Measurements from ENCODE around the gene CFAP20.

The CFAP20 gene
- 70.3 to 115 (median 71.8) reads per million in 3 donors for total RNA-seq

DNA sequence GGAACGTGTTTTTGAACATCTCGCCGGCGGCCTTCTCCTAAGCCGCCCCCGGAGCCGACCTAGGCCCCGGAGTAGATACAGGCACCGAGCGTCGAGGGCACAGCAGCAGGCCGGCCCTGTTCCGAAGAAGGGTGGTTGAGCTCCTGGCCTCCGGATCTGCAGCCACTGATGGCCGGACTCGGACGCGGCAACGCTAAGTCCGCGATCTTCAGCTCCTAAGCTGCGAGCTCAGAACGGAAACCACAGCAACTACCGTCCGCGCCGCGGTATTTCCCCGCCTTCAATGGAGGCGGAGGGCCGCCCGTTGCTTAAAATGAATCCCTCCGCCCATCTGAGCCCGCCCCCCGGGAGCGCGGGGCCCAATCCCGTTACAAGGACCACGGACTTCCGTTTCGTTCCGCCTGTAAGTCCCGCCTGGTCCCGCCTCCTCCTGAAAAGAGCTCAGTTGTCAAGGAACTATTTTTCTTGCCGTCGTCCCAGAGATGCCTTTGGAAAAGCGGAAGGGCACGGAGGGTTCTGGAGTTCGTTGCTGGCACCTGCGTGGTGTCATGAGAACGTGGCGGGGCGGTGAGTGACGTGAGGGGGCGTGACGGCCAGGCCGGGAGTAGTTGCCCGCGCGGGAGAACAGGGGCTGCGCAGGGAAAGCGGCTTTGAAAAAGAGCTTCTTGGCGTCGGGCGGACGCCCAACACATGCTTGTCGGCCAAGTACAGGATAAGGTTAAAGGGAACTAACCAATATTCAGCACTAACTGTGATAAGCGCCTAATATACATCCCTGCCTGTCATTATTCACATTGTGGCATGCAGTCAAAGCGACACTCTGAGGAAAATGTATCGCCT lies at the start of gene CFAP20:
CFAP20 (minus strand) TSS at position 285 of the 840 bp plus-strand sequence; CDS start at position 19, 266 bp downstream.
- H3K36me3 ChIP-seq (ENCODE audit: control insufficient read depth, insufficient read depth, low read length), result no peaks in the 10 kb centered on the region
- H3K27ac ChIP-seq (ENCODE audit: insufficient read depth, low read length, poor library complexity, severe bottlenecking), result peak within 1 kb of the TSS; percentile 93
- DNase-seq, result peak; percentile 90 to 94 (median 92)
- peak within 1 kb of the TSS; percentile 89 for H3K4me3 ChIP-seq (ENCODE audit: insufficient read depth, low read depth, low read length, poor library complexity, severe bottlenecking)
- peaks cover 18% of the 10 kb centered on the region for H3K4me1 ChIP-seq (ENCODE audit: control insufficient read depth, insufficient read depth, low read length, poor library complexity, severe bottlenecking)
- H3K9me3 ChIP-seq (ENCODE audit: control insufficient read depth, low read length), result no peaks in the 10 kb centered on the region
- no peaks in the 10 kb centered on the region for H3K27me3 ChIP-seq (replicated peaks; ENCODE audit: control insufficient read depth, insufficient read depth, low read length, poor library complexity, severe bottlenecking)

DNA sequence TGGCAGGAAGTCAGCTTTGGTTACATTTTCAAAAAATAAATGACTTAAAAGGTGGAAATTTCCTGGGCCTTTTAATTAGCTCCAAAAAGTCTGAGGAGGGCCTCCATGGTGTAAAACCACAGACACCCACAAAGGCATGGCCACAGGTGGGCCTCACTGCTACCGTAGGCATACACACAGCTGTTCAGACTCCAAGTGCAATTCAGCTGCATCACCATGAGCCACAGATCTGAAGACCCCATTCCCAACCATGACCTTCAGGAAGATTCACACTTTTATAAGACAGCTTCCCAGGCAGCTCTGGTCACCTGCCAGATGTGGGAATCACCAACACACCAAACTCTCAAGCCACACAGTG lies 48.2 kb upstream of the CFAP20 start:
- H3K9me3 ChIP-seq (ENCODE audit: control insufficient read depth, low read length), result no peaks in the 10 kb centered on the region
- peaks cover 11% of the 10 kb centered on the region for H3K4me1 ChIP-seq (ENCODE audit: control insufficient read depth, insufficient read depth, low read length, poor library complexity, severe bottlenecking)
- peak overlapping the region; percentile 32 for H3K27ac ChIP-seq (ENCODE audit: insufficient read depth, low read length, poor library complexity, severe bottlenecking)
- H3K27me3 ChIP-seq (replicated peaks; ENCODE audit: control insufficient read depth, insufficient read depth, low read length, poor library complexity, severe bottlenecking), result no peaks in the 10 kb centered on the region
- no peak overlapping the region for H3K4me3 ChIP-seq (ENCODE audit: insufficient read depth, low read depth, low read length, poor library complexity, severe bottlenecking)
- DNase-seq, result no peak
- peaks cover 17% of the 10 kb centered on the region for H3K36me3 ChIP-seq (ENCODE audit: control insufficient read depth, insufficient read depth, low read length)

DNA sequence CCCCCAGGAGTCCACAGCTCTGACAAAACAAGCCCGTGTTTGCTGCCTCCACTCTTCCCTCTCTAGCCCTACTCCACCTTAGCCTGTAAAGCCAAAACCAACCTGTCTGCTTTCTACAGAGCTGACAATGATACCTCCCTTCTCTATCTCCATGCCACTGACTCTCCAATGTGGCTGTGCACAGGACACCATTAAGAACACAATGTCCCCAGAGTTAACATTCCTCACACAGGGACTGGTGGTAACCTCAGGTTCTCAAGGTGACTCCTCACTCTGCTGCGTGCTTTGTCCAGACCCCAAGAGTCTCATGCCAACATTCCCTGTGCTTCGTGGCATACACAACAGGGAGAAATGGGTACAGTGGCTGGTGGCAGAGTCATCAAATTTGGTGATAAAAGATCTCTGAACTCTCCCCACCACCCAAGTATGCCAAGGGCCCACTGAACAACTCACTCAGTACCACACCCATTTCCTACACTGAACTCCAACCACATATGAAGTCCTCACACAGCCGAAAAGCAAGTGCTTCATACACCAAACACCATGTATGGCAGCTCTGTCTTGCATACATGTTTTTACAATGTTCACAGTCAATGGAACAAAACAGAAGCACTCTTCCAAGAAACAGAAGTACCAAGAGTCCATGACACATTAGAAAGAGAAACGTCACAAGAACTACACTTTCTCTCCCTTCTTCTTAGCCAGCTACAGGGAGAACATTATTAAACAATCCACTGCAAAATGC lies 47.6 kb upstream of the CFAP20 start:
- Histone ChIP-seq H3K27me3 (replicated peaks; ENCODE audit: control insufficient read depth, insufficient read depth, low read length, poor library complexity, severe bottlenecking) (no peaks in the 10 kb centered on the region), H3K9me3 (ENCODE audit: control insufficient read depth, low read length) (no peaks in the 10 kb centered on the region), H3K36me3 (ENCODE audit: control insufficient read depth, insufficient read depth, low read length) (peaks cover 17% of the 10 kb centered on the region), H3K4me3 (ENCODE audit: insufficient read depth, low read depth, low read length, poor library complexity, severe bottlenecking) (no peak overlapping the region), H3K27ac (ENCODE audit: insufficient read depth, low read length, poor library complexity, severe bottlenecking) (peak overlapping the region; percentile 32), H3K4me1 (ENCODE audit: control insufficient read depth, insufficient read depth, low read length, poor library complexity, severe bottlenecking) (peaks cover 11% of the 10 kb centered on the region)
- DNase-seq, result no peak

DNA sequence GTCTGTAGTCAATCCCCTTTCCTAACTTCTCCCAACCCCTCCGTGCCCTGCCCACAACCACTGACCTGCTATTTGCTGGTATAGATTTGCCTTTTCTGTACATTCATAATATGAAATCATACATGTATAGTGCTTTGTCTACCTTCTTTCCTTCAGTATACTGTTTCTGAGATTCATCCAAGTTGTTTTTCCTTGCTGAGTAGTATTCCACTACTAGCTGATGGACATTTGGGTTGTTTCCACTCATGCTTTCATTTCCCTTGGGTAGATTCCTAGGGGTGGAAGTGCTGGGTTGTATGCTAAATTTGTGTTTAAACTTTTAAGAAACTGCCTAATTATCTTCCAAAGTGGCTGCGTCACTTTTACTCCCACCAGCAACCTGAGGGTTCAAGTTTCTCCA lies 41.0 kb upstream of the CFAP20 start:
- Histone ChIP-seq H3K27me3 (replicated peaks; ENCODE audit: control insufficient read depth, insufficient read depth, low read length, poor library complexity, severe bottlenecking) (no peaks in the 10 kb centered on the region), H3K9me3 (ENCODE audit: control insufficient read depth, low read length) (no peaks in the 10 kb centered on the region), H3K36me3 (ENCODE audit: control insufficient read depth, insufficient read depth, low read length) (peaks cover 54% of the 10 kb centered on the region), H3K4me3 (ENCODE audit: insufficient read depth, low read depth, low read length, poor library complexity, severe bottlenecking) (no peak overlapping the region), H3K27ac (ENCODE audit: insufficient read depth, low read length, poor library complexity, severe bottlenecking) (no peak overlapping the region), H3K4me1 (ENCODE audit: control insufficient read depth, insufficient read depth, low read length, poor library complexity, severe bottlenecking) (no peaks in the 10 kb centered on the region)
- DNase-seq, result no peak

DNA sequence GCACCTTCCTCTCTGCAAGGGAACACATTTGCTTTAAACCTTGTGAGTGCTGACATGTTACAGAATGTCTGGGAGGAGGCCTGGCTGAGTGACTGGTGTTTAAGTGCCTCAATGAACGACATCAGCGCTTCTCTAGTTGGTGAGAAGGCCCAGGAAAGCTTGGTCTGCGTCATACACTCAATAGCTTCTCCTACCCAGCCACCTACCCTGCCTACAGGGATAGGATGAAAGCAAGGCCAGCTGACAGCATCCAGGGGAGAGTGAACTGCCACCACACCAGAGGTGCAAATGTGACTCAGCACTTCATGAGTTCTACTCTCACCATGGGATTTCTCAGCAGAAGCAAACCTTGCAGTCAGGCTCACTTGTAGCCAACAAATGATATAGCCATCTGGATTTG lies 31.7 kb upstream of the CFAP20 start:
- Histone ChIP-seq H3K36me3 (ENCODE audit: control insufficient read depth, insufficient read depth, low read length) (peaks cover 55% of the 10 kb centered on the region), H3K27me3 (replicated peaks; ENCODE audit: control insufficient read depth, insufficient read depth, low read length, poor library complexity, severe bottlenecking) (no peaks in the 10 kb centered on the region), H3K4me3 (ENCODE audit: insufficient read depth, low read depth, low read length, poor library complexity, severe bottlenecking) (no peak overlapping the region), H3K9me3 (ENCODE audit: control insufficient read depth, low read length) (no peaks in the 10 kb centered on the region), H3K27ac (ENCODE audit: insufficient read depth, low read length, poor library complexity, severe bottlenecking) (no peak overlapping the region), H3K4me1 (ENCODE audit: control insufficient read depth, insufficient read depth, low read length, poor library complexity, severe bottlenecking) (no peaks in the 10 kb centered on the region)
- DNase-seq, result no peak

DNA sequence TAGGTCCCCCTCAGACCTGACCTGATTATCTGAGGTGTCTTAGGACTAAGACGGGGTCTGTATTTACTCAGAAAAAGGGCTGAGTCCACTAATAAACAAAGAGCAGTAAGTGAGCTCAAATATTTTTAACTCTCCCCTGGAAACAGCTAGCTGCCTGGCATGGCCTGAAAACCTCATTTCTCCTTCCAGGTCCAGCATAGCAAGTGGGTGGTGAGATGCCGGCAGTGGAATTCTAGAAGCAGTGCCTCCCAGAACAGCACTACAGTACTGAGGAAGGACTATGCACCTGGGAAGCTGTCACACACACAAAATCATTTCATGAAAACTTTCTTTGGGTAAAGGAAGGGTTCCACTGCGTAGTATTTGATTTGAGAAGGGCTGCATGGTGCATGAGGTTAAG lies 29.5 kb upstream of the CFAP20 start:
- Histone ChIP-seq H3K4me1 (ENCODE audit: control insufficient read depth, insufficient read depth, low read length, poor library complexity, severe bottlenecking) (no peaks in the 10 kb centered on the region), H3K27me3 (replicated peaks; ENCODE audit: control insufficient read depth, insufficient read depth, low read length, poor library complexity, severe bottlenecking) (no peaks in the 10 kb centered on the region), H3K27ac (ENCODE audit: insufficient read depth, low read length, poor library complexity, severe bottlenecking) (no peak overlapping the region), H3K36me3 (ENCODE audit: control insufficient read depth, insufficient read depth, low read length) (peaks cover 34% of the 10 kb centered on the region), H3K4me3 (ENCODE audit: insufficient read depth, low read depth, low read length, poor library complexity, severe bottlenecking) (no peak overlapping the region), H3K9me3 (ENCODE audit: control insufficient read depth, low read length) (no peaks in the 10 kb centered on the region)
- DNase-seq, result no peak

DNA sequence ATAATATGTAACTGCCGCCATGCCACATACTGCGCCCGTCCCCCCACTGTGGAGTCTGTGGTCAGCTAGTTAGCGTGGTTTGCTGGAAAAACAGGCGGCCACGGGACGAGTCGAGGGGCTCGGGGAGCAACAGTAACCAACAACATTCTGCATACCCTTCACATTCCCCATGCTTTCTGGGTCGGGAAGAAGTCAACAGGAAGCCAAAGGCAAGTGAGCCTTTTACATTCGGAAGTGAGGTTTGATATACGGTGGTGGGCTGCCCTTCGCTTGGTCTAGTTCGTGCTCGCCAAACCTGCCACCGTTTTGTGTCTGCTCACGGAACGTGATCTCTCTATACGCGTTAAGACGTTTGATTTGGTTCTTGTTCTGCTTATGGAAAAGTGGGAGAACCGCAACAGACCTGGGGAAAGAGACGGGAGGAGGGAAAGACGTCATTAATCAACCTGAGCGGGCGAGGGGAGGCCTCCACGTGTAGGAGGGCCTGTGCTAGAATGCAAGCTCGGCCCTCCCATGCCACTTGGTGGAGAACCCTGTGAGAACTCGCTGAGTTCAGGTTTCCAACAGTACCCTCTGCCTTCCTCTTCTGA lies 28.9 kb upstream of the CFAP20 start:
- Histone ChIP-seq H3K27me3 (replicated peaks; ENCODE audit: control insufficient read depth, insufficient read depth, low read length, poor library complexity, severe bottlenecking) (no peaks in the 10 kb centered on the region), H3K27ac (ENCODE audit: insufficient read depth, low read length, poor library complexity, severe bottlenecking) (no peak overlapping the region), H3K36me3 (ENCODE audit: control insufficient read depth, insufficient read depth, low read length) (peaks cover 27% of the 10 kb centered on the region), H3K4me3 (ENCODE audit: insufficient read depth, low read depth, low read length, poor library complexity, severe bottlenecking) (no peak overlapping the region), H3K4me1 (ENCODE audit: control insufficient read depth, insufficient read depth, low read length, poor library complexity, severe bottlenecking) (no peaks in the 10 kb centered on the region), H3K9me3 (ENCODE audit: control insufficient read depth, low read length) (no peaks in the 10 kb centered on the region)
- no peak for DNase-seq

DNA sequence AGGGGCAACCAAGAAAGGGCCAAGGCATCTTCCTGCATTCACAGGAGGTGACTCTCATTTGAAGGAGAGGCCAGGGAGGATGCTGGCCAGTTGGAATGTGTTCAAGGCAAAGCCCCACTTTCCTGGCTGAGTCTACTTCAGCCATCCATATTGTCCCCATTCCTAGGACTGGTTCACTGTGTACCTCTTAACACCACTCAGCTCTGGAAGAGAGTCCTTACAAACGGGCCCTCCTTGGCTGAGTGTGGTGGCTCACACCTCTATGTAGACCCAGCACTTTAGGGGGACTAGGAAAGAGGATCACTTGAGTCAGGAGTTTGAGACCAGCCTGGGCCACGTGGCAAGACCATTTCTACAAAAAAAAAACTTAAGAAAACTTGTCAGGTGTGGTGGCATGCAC lies 28.1 kb upstream of the CFAP20 start:
- Histone ChIP-seq H3K9me3 (ENCODE audit: control insufficient read depth, low read length) (no peaks in the 10 kb centered on the region), H3K27me3 (replicated peaks; ENCODE audit: control insufficient read depth, insufficient read depth, low read length, poor library complexity, severe bottlenecking) (no peaks in the 10 kb centered on the region), H3K36me3 (ENCODE audit: control insufficient read depth, insufficient read depth, low read length) (peaks cover 19% of the 10 kb centered on the region), H3K27ac (ENCODE audit: insufficient read depth, low read length, poor library complexity, severe bottlenecking) (no peak overlapping the region), H3K4me3 (ENCODE audit: insufficient read depth, low read depth, low read length, poor library complexity, severe bottlenecking) (no peak overlapping the region), H3K4me1 (ENCODE audit: control insufficient read depth, insufficient read depth, low read length, poor library complexity, severe bottlenecking) (no peaks in the 10 kb centered on the region)
- DNase-seq, result no peak

DNA sequence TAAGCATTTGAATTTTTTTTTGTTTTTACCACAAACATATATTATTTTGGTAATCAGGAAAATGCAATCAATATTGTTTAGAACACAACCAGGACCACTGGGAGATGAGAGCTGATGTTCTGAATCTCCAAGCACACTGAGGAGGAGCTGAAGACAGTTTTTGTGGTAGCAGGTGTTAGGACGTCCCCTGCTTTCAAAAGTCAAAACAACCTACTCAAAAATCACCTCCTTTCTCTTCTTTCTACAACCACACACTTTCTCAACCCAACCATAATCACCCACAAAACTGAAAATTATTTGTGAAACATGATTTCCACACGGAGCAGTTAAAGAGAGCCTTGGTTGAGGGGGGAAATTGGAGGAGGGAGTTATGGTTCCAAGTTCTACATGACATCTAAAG lies 26.7 kb upstream of the CFAP20 start:
- no peaks in the 10 kb centered on the region for H3K27me3 ChIP-seq (replicated peaks; ENCODE audit: control insufficient read depth, insufficient read depth, low read length, poor library complexity, severe bottlenecking)
- no peak overlapping the region for H3K27ac ChIP-seq (ENCODE audit: insufficient read depth, low read length, poor library complexity, severe bottlenecking)
- peaks cover 7% of the 10 kb centered on the region for H3K36me3 ChIP-seq (ENCODE audit: control insufficient read depth, insufficient read depth, low read length)
- H3K4me3 ChIP-seq (ENCODE audit: insufficient read depth, low read depth, low read length, poor library complexity, severe bottlenecking), result no peak overlapping the region
- no peak for DNase-seq
- no peaks in the 10 kb centered on the region for H3K9me3 ChIP-seq (ENCODE audit: control insufficient read depth, low read length)
- H3K4me1 ChIP-seq (ENCODE audit: control insufficient read depth, insufficient read depth, low read length, poor library complexity, severe bottlenecking), result no peaks in the 10 kb centered on the region

DNA sequence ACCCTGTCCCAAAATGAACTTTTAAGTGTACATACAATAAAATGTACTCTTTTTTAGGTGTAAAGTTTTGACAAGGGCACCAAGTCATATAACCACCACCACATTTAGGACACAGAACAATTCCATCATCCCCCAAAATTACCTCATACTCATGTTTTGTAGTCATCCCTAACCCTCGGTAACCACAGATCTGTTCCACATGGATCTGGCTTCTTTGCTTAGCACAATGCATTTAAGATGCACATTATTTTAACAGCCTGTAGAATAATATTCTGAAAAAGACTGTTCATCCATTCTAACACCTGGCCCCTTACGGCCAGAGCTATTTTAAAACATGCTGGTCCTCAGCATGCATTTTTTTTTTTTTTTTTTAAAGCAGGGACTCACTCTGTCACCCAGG lies 25.2 kb upstream of the CFAP20 start:
- H3K4me1 ChIP-seq (ENCODE audit: control insufficient read depth, insufficient read depth, low read length, poor library complexity, severe bottlenecking), result no peaks in the 10 kb centered on the region
- DNase-seq, result no peak
- peaks cover 4% of the 10 kb centered on the region for H3K36me3 ChIP-seq (ENCODE audit: control insufficient read depth, insufficient read depth, low read length)
- no peaks in the 10 kb centered on the region for H3K27me3 ChIP-seq (replicated peaks; ENCODE audit: control insufficient read depth, insufficient read depth, low read length, poor library complexity, severe bottlenecking)
- H3K9me3 ChIP-seq (ENCODE audit: control insufficient read depth, low read length), result no peaks in the 10 kb centered on the region
- no peak overlapping the region for H3K4me3 ChIP-seq (ENCODE audit: insufficient read depth, low read depth, low read length, poor library complexity, severe bottlenecking)
- H3K27ac ChIP-seq (ENCODE audit: insufficient read depth, low read length, poor library complexity, severe bottlenecking), result no peak overlapping the region
